GF-D8 (cell line): Measurements from ENCODE around the gene LAMC1.

Experiments used
- DNase-seq: peaks from one replicate; lab custom pipeline; 2025; lab: John Stamatoyannopoulos, UW

The LAMC1 gene

GRCh38 chr1:183194527-183195141, 171.4 kb downstream of the LAMC1 start:
- DNase-seq, result no peak

- DNase-seq, result no peak
These were observed 171.9 kb downstream of the LAMC1 start for GRCh38 chr1:183195142-183195574.
